ENCODE data around the gene KCNJ6. TPM values are rescaled to one million over a fixed set of nuclear protein-coding genes. Genes with fewer than 3 reads are reported as not detected.

Gene KCNJ6
- total and polyA plus RNA-seq, 4 donors = 0.01 TPM; not detected in 3

GRCh38 chr21:37658121-37658816 is 258.0 kb downstream of the KCNJ6 start:
- 69% methylated on average over 10 of the region's 10 CpGs for WGBS
- H3K4me1 ChIP-seq (ENCODE audit: control insufficient read depth in 4 of 4, insufficient read depth in 4 of 4, low read length in 3 of 4) = peaks cover 0 to 10% (median 10%) of the 10 kb centered on the region in 4 donors
- no peaks in the 10 kb centered on the region for H3K9me3 ChIP-seq (ENCODE audit: control insufficient read depth in 4 of 4, low read length in 3 of 4)
- TF ChIP-seq EGR1 (IDR thresholded peaks at IDR 0.05; ENCODE audit: low read depth in 2 of 2) (no peak), RXRA (IDR thresholded peaks at IDR 0.05) (no peak), FOXA1 (IDR thresholded peaks at IDR 0.05) (no peak), SP1 (IDR thresholded peaks at IDR 0.05) (no peak), RAD21 (IDR thresholded peaks at IDR 0.05) (no peak), ZBTB33 (IDR thresholded peaks at IDR 0.05) (no peak), JUND (IDR thresholded peaks at IDR 0.05) (no peak), CTCF (IDR thresholded peaks at IDR 0.05; ENCODE audit: low read depth, low read length, missing input control) (no peak), REST (IDR thresholded peaks at IDR 0.05) (no peak), HNF4G (IDR thresholded peaks at IDR 0.05) (no peak), MAX (IDR thresholded peaks at IDR 0.05) (no peak), ATF3 (IDR thresholded peaks at IDR 0.05) (no peak)
- DNase-seq (ENCODE audit: low spot score) = no peak
- H3K4me3 ChIP-seq (ENCODE audit: low read depth in 1 of 3, low read length in 3 of 3) = no peak overlapping the region
- H3K9ac ChIP-seq (ENCODE audit: low read depth in 1 of 2, low read length in 2 of 2) = no peak overlapping the region
- no peaks in the 10 kb centered on the region for H3K36me3 ChIP-seq (ENCODE audit: control insufficient read depth in 4 of 4, insufficient read depth in 3 of 4, low read depth in 1 of 4, low read length in 3 of 4)
- H3K27ac ChIP-seq (ENCODE audit: low read depth in 1 of 2, low read length in 2 of 2) = no peak overlapping the region
- peaks cover 0 to 2% (median 0%) of the 10 kb centered on the region in 4 donors for H3K27me3 ChIP-seq (ENCODE audit: control insufficient read depth in 4 of 4, insufficient read depth in 4 of 4, low read length in 3 of 4)

- Histone ChIP-seq H3K27me3 (ENCODE audit: control insufficient read depth in 4 of 4, insufficient read depth in 4 of 4, low read length in 3 of 4) (peaks cover 0 to 3% (median 0%) of the 10 kb centered on the region in 4 donors), H3K9ac (ENCODE audit: low read depth in 1 of 2, low read length in 2 of 2) (no peak overlapping the region), H3K4me3 (ENCODE audit: low read depth in 1 of 3, low read length in 3 of 3) (no peak overlapping the region), H3K9me3 (ENCODE audit: control insufficient read depth in 4 of 4, low read length in 3 of 4) (no peaks in the 10 kb centered on the region), H3K27ac (ENCODE audit: low read depth in 1 of 2, low read length in 2 of 2) (no peak overlapping the region), H3K4me1 (ENCODE audit: control insufficient read depth in 4 of 4, insufficient read depth in 4 of 4, low read length in 3 of 4) (peaks cover 0 to 10% (median 10%) of the 10 kb centered on the region in 4 donors), H3K36me3 (ENCODE audit: control insufficient read depth in 4 of 4, insufficient read depth in 3 of 4, low read depth in 1 of 4, low read length in 3 of 4) (no peaks in the 10 kb centered on the region)
- no peak for TF ChIP-seq GABPA (IDR thresholded peaks at IDR 0.05 in 1 of 2, conservative IDR thresholded peaks at IDR 0.05 in 1 of 2)
- no peak for TF ChIP-seq ZBTB33 (IDR thresholded peaks at IDR 0.05)
- DNase-seq (ENCODE audit: low spot score) = peak; percentile 10
- 87% methylated on average over 5 of the region's 5 CpGs for WGBS
Observed at GRCh38 chr21:37656899-37657298, 259.4 kb downstream of the KCNJ6 start.

Data from liver (tissue), 9 donors.